Measurements from ENCODE around the gene STAMBPL1. TPM values are rescaled to one million over a fixed set of nuclear protein-coding genes. Genes with fewer than 3 reads are reported as not detected.

Gene STAMBPL1
- total RNA-seq, 1 donor from 2014 or later: 13.6 TPM

DNA sequence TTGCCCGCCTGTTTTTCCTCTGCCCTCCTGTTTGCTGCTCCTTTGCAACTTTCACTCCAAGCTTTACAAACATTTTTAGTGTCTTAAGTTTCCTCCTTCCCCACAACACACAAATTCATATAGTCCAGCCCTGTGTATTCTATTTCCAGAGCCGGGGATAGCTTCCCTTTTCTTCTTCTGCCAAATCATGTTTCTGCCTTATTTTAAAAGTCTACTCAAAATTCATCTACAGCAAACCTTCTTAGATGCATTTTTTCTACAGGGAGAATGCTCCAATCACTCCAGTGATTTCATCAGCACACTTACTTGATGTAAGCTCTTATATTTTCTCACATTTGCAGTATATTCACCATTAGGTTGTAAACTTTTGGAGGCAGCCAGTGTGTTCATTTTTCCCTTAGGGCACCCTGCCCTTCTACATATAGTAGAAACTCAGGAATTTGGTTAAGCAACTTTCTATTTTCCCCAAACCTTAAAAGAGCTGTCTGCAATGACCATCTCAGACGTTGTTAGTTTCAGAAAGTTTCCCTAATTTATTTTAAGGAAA is 84.9 kb downstream of the STAMBPL1 start:
- DNase-seq (ENCODE audit: low spot score) (no peak), ATAC-seq (no peak)
- intact Hi-C loops (cut with DNase I): no loop called here

DNA sequence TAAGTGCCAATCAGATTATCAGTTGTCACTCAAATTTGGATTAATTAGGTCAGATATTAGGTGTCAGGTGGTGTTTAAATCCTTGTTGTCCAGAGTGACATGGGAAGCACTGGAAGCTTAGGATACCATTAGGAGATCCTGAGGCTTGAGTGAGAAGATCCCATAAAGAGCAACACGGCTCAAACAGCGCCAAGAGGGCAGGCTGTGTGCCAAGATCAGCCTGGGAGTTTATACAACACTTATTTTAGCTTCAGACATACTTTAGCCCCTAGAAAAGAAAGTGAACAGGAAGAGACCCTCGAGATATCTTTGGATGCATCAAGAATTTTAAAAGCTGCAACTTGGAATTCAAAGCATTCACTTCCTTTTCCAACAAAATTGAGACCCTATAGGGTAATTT is 86.8 kb downstream of the STAMBPL1 start:
- DNase-seq (ENCODE audit: low spot score) (no peak), ATAC-seq (no peak)
- intact Hi-C loops (cut with DNase I): no loop called here

DNA sequence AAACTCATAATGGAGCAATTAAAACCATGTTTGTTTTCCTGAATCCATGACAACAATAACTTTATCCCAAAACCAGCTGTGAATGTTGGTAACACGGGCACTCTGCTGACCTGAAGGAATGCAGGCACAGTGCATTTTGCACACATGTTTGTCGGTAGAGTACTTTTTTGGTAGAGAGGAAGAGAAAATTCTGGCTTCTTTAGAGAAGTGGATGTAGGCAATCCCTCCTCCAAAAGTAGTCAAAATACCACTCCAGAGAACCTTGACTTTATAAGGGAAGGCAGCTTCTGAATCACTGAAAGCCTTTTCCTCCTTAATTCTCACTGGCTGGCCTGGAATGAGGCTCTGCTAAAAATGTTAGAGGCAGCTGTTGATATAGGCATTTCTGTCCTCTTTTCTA is 88.3 kb downstream of the STAMBPL1 start:
- no peak for DNase-seq (ENCODE audit: low spot score)
- ATAC-seq: no peak
- intact Hi-C loops (cut with DNase I): no loop called here

DNA sequence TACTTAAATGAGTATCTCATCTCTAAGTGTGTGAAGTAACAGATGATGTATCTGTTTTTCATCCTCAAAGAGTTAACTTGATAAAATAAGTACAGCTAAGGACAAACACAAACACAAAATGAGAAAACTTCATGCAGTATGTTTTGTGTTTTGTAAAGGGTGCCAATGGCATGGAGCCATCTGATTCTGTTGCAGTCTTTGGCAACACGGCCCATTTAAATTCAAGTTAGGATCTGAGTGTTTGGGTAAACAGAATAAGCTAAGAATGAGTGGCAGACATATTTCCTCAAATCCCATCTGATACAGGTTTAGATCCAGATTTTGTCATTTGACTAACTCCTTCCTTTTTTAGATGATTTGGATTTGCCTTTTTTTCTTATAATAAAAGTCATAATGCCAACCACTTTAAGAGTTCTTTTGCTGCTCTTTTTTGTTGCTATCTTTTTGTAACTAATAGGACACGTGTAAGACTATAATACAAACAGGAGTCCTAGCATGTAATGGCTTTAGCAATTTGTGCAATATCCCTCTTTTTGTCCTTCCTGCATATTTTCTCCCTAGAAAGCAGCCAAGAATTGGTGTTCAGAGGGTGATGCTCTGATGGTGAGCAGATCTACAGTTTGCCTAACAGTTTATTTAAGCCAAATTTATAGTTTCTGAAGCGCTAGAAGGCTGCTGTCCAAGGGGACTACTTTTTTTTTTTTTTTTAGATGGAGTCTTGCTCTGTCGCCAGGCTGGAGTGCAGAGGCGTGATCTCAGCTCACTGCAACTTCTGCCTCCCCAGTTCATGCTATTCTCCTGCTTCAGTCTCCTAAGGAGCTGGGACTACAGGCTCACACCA is 91.4 kb downstream of the STAMBPL1 start:
- intact Hi-C loops (cut with DNase I): no loop called here
- DNase-seq (ENCODE audit: low spot score): no peak
- ATAC-seq: peak; percentile 35

Other genes starting within 250 kb of the STAMBPL1 start
- not detected for gene LIPF, start 215.8 kb upstream of the STAMBPL1 start, total RNA-seq
- gene LIPK, start 174.0 kb upstream of the STAMBPL1 start, total RNA-seq: not detected
- gene LIPN, start 120.2 kb upstream of the STAMBPL1 start, total RNA-seq: 0.31 TPM
- not detected for gene LIPM, start 77.5 kb upstream of the STAMBPL1 start, total RNA-seq
- not detected for gene ANKRD22, start 28.4 kb upstream of the STAMBPL1 start, total RNA-seq
- gene ACTA2, start 72.5 kb downstream of the STAMBPL1 start, total RNA-seq: 573 TPM
- gene FAS, start 110.6 kb downstream of the STAMBPL1 start, total RNA-seq: 27.5 TPM